Measurements from ENCODE around the gene NDUFA7. TPM values are rescaled to one million over a fixed set of nuclear protein-coding genes. Genes with fewer than 3 reads are reported as not detected.
A peak's percentile ranks its signal among the peaks of the same experiment; 100 is the strongest.
"Not testable (repeated sequence)": the region's sequence is repeated elsewhere in the genome, so short reads cannot be mapped to it uniquely, and the experiment has no call there.

Gene NDUFA7
- 45.2 TPM for total RNA-seq

GRCh38 chr19:8321067-8321985 lies at the start of gene NDUFA7, which contains the start of gene RPS28:
TSS of gene NDUFA7 (minus strand) at chr19:8321375. CDS start at chr19:8321358, 17 bp downstream.
TSS of gene RPS28 (plus strand) at chr19:8321496. CDS start at chr19:8321531, 35 bp downstream.
- peak; percentile 98 for DNase-seq (ENCODE audit: low spot score)

GRCh38 chr19:8370176-8371010 lies 49.2 kb upstream of the NDUFA7 start:
- DNase-seq (ENCODE audit: low spot score): no peak

GRCh38 chr19:8367327-8368001 lies 46.3 kb upstream of the NDUFA7 start:
- DNase-seq (ENCODE audit: low spot score): peak; percentile 88

GRCh38 chr19:8366961-8367326 lies 45.8 kb upstream of the NDUFA7 start:
- DNase-seq (ENCODE audit: low spot score): no peak

GRCh38 chr19:8366121-8366581 lies 45.0 kb upstream of the NDUFA7 start:
- DNase-seq (ENCODE audit: low spot score): no peak

- peak; percentile 58 for DNase-seq (ENCODE audit: low spot score)
These were observed 42.9 kb upstream of the NDUFA7 start, which contains the start of gene ANGPTL4 for GRCh38 chr19:8363803-8364771. TSS of gene ANGPTL4 (plus strand) at chr19:8364155. CDS start at chr19:8364322, 167 bp downstream.

- peak; percentile 96 for DNase-seq (ENCODE audit: low spot score)
These were observed 41.0 kb upstream of the NDUFA7 start for GRCh38 chr19:8361921-8362793.

GRCh38 chr19:8360196-8360595 lies 39.0 kb upstream of the NDUFA7 start:
- DNase-seq (ENCODE audit: low spot score): no peak

GRCh38 chr19:8358948-8359347 lies 37.8 kb upstream of the NDUFA7 start:
- no peak for DNase-seq (ENCODE audit: low spot score)

- DNase-seq (ENCODE audit: low spot score): no peak
These were observed 35.9 kb upstream of the NDUFA7 start for GRCh38 chr19:8357007-8357521.

- no peak for DNase-seq (ENCODE audit: low spot score)
These were observed 34.6 kb upstream of the NDUFA7 start for GRCh38 chr19:8355631-8356402.

GRCh38 chr19:8352845-8353244 lies 31.7 kb upstream of the NDUFA7 start:
- not testable (repeated sequence) for DNase-seq (ENCODE audit: low spot score)

GRCh38 chr19:8352134-8352827 lies 31.1 kb upstream of the NDUFA7 start:
- no peak for DNase-seq (ENCODE audit: low spot score)

GRCh38 chr19:8349629-8350372 lies 28.6 kb upstream of the NDUFA7 start:
- DNase-seq (ENCODE audit: low spot score): not testable (repeated sequence)

GRCh38 chr19:8343483-8343844 lies 22.3 kb upstream of the NDUFA7 start:
- no peak for DNase-seq (ENCODE audit: low spot score)

GRCh38 chr19:8342684-8343482 lies 21.7 kb upstream of the NDUFA7 start, which contains the start of gene KANK3:
TSS of gene KANK3 (minus strand) at chr19:8343262. CDS start at chr19:8337828, 5,434 bp downstream.
- DNase-seq (ENCODE audit: low spot score): peak; percentile 95
